NCI-H2196 treated with DMSO at 0.1 percent for 48 hours (cell line): ENCODE measurements around the gene SYCP3.
A peak's percentile ranks its signal among the peaks of the same experiment; 100 is the strongest.
"Not testable (repeated sequence)": the region's sequence is repeated elsewhere in the genome, so short reads cannot be mapped to it uniquely, and the experiment has no call there.

Experiments
- DNase-seq: peaks from one replicate; lab custom pipeline; 2025; ENCODE audit not compliant: unreplicated experiment; lab: John Stamatoyannopoulos, UW

SYCP3 gene

DNA sequence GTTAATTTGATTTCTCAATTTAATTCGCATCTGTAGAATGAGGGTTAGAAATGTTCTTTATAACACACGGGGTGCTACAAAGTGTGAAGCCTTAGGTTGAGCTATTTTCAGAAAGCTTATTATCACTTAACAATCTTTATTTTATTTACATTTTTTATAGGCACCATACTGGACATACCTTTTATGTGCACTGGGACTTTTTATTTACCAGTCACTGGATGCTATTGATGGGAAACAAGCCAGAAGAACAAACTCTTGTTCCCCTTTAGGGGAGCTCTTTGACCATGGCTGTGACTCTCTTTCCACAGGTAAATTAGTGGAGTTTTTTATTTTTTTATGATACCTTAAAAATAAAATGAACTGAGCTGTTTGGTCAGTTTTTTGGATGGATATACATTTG lies 25.3 kb downstream of the SYCP3 start:
- no peak for DNase-seq

DNA sequence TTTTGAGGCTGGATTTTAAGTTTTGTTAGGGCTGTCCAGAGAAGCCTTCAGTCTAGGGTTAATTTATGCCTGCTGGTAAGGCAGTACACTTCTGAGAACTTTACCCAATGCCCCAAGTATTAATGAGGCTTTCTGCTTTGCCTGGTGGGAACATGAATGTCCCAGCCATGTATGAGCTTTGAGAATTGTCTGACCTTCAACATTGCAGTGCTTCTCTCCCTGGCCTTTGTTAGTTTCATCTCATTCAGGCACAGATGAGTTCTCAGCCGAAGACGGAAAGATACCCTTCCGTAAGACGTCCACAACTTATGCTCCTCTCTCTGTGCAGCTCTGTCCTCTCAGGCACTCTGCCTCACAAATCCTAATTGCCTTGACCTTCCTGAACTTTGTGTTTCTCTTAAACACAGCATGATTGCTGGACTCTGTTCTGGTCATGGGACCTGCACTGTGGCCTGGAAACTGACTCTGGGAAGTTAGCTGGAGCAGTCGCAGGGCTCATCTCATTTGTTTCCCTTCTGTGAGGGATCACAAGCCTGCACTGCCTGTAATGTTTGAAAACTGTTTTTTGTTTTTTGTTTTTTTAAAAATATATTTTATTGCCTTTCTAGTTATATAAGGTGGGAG lies 26.1 kb downstream of the SYCP3 start:
- DNase-seq, result no peak

DNA sequence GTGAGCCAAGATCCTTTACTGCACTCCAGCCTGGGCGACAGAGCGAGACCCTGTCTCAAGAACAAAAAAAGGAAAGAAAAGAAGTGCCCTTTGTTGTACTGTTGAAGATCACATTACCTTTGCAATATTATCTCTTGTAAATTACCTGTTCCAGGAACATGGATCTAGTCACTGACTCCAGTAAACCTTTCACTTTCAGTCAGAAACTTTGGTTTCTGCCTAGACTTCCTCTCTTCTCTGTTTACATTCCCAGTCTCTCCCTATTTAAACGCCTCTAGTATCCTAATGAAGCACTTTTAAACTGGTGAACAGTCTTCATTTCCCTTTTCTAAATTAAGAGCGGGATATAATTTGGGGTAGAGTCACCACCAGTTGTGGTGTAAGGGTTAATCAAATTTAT lies 29.0 kb downstream of the SYCP3 start:
- no peak for DNase-seq

DNA sequence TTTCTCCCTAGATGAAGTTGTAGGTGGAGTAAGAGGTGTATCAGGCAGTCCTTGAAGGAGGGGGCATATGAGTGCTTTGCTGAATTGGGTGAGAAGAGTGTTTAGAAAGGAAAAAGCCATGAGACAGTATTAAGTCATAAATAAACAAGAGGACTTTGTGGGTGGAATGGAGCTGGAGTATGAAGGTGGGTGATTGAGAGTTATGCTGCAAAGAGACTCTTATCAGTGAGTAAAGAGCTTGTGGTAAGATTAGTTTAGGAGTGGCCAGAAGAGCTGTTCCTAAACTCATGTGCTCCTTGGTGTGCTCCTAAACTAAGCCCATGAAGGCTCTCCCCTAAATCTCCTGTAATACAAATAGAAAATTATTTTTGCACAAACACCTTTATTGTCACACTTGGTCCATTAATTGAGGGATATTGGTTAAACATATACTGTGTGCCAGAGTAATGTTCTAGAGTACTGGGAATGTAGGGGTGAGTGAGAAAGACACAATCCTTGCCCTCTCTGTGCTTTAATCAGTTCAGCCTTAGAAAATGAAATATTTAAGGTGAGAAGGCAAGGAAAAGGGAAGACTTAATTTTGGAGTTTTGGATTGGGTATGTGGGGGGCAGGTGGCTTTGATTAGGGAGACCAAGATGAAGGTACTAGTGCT lies 32.0 kb downstream of the SYCP3 start:
- DNase-seq, result no peak

DNA sequence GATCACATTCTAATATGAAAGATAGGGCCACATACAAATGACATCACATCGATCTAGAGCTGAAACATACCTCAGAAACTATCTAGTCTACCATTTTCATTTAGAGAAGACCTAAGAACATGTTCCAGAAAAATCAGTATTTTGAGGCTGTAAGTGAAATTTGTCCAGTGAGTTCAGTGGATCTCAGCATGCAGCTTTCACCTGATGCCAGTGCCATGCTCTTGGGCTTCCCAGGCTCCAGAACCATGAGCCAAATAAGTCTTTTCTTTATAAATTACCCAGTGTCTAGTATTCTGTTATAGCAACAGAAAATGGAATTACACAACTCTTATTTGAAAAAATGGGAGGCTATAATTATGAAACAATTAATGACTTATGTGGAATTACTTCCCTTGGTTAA lies 32.9 kb downstream of the SYCP3 start:
- no peak for DNase-seq

DNA sequence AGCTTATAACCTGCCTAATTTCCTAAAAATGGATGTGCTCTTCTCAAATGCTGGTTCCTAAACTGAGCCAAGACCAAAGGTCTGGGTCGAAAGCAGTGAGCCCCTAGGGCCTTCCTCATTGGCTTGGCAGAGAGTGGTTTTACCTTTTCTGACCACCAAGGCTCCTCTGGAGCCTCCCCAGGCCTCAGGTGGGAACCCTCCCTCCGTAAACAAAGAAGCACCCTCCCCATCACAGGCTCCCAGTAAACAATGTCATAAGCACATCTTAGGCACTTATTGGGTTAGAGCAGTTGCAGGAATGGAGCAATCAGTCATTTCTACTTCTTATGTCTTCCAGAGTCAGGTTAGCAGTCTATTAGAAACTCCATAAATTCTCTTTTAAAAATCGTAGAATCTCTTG lies 35.8 kb downstream of the SYCP3 start:
- no peak for DNase-seq

DNA sequence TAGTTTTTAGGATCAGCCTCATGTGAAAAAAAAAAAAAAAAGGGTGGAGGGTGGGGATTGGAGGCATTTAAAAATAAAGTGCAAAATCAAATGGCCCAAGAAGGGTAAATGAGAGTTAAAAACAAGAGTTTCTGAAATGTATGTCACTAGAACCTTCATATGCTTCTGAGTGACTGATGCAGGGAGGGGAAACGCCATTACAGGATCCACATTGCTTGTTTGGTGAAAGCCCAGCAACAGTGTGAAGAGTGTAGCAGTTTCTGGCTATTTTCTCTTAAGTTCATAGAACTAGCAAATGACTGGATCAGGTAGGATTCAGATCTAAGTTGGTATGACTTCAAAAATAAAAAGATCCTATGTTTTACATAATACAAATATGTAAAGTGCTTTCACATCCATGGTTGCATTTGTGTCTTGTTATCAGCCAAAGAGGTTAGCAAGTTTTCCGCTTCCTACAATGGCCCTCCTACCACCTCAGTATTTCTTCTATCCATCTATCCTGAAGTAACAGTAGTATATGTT lies 38.9 kb downstream of the SYCP3 start:
- DNase-seq, result no peak

DNA sequence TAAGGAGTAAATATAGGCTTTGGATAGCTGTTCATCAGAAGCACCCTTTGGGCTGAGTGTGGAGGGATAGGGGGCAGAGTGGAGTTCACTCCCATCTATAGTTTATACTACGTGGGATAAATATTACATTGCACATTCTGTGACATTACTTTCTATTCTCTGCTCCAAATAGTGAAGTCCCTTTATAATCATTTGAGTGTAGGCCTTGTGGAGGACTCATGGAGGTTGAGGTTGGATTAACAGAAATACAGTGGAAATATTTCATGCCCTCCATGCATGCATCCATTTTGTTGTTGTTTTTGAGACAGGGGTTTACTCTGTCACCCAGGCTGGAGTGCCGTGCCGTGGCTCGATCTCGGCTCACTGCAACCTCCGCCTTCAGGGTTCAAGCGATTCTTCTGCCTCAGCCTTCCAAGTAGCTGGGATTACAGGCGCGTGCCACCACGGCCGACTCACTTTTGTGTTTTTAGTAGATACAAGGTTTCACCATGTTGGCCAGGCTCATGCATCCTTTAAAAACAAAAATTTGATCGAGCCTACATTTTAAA lies 40.4 kb downstream of the SYCP3 start:
- DNase-seq, result no peak

DNA sequence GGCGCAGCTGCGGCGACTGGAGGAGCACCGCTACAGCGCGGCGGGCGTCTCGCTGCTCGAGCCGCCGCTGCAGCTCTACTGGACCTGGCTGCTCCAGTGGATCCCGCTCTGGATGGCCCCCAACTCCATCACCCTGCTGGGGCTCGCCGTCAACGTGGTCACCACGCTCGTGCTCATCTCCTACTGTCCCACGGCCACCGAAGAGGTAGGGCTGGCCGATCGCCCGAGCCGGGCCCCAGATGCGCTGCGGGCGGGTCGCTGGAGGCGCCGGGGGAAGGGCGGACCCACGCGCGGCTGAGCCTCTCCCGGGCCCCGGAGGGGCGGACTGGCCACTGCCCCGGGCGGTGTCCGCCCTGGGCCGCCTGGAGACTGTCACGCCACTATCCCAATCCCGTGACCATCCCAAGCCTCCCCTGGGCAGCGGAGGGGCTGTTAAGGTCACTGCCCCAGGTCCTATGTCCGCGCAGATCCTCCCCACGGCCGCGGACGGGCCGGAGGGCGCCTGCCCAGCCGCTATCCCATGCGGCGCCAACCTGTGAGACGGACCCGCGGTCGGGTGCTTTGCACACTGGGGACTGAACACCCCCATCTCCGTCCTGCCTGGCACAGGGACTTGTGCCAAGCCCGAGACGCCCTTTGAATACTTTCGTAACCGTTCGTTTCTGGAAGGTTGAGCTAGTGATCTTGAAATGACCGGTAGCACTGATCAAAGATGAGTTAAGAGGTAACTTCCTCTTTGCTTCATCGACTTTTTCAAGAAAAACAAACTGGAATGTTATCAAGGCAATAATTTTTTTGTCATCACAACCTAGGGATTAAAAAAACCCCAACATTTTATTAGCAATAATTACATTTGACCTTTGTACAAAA lies 41.1 kb downstream of the SYCP3 start:
- no peak for DNase-seq

DNA sequence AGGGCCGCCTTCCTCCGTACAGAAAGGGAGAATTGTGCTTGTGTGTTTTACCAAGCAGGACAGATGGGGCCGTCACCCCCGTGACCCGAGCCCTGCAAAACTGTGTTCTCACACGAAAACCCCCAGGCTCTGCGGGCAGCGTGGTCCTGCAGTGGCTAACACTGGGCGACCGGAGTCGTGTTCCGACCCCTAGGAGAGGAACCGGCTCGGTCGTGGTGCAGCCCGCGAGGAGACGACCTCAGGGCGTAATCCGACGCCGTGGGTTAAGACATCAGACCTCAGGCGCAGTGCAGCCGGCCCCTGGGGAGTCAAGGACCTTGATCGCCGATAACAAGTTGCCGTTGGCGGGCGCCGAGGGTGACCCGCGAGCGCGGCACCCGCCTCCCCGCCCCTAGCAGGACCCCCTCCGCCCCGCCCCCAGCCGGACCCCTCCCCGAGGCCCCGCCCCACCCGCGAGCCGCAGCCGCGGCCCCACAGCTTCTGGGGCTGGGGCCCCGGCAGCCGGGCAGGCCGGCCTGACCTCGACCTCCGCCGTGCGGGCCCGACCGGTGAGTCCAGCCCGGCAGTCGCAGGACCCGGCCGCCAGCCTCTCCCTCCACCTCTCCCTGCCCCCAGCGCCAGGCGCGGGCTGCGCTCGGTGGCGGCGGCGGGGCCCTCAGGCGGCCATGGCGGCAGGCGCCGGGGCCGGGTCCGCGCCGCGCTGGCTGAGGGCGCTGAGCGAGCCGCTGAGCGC lies 41.9 kb downstream of the SYCP3 start, which contains the start of gene CHPT1:
CHPT1 (plus strand) TSS at position 444 of the 733 bp plus-strand sequence; CDS start at position 666, 222 bp downstream.
- peak; percentile 42 for DNase-seq

DNA sequence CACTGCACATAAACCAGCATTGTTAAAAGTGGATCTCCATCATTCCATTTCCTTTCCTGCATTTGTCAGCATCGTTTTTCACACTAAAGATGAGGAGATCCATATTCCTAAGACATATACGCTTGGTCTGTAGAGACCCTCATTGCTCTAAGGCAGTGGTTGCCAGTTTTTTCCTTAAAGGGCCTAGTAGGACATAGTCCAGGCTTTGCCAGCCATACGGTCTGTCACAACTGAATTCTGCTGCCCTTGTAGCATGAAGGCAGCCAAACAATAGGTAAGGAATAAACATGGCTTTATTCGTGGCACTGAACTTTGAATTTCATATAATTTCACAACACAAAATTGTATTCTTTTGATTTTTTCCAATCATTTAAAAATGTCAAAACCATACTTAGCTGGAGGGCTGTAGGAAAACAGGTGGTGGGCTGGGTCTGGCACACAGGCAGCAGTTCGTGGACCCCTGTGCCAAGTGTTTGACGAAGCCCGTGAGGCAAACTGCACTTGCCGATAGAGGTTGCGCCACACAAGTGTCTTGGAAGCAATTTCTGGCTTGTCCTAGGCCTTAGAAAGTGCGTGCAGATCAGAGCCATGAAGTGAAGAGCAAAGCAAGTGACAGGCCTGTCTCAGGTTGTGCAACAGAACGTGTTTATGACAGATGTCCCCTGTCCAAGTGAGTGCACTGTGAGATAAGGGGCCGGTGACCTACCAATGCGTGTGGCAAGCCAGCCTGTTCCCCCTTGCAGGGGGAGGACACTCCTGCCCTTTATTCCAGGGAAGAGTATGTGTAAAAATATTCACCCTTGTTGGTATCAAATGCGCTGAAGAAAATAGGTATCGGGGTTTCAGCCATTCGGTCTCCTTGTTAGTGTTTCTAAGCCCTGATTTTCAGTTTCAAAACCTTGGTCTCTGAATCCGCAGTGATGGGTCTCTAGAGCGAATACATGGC lies 42.7 kb downstream of the SYCP3 start:
- no peak for DNase-seq

DNA sequence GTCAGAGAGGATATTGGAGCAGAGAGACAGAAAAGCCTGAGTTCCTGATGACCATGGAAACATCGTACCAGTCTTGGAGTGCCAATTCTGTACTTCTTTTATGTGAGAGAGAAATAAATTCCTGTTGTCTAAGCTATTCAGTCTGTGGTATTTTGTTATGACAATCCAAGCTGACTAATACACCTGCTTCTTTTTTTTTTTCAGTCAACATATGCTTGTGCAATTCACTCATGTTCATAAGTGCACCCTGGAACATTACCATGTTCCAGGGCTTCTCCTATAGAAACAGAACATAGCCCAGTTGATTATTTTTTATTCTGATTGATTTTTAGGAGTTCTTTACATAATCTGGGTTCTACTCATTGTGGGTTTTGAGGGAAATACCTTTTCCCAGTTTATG lies 43.6 kb downstream of the SYCP3 start:
- no peak for DNase-seq

DNA sequence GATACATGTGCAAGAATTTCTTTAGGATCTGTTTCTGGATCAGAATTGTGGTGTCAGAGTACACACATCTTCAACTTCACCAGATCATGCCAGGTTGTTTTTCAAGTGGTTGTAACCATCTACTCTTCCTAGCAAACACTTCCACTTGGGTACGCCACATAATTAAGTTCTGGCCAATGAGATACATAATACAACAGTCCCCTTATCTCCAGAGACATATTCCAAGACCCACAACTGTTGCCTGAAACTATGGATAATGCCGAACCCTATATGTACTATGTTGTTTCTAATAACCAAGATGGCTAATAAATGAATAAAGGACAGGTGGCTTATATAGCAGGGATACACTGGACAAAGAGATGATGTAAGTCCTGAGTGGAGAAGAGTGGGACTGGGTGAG lies 44.3 kb downstream of the SYCP3 start:
- no peak for DNase-seq

DNA sequence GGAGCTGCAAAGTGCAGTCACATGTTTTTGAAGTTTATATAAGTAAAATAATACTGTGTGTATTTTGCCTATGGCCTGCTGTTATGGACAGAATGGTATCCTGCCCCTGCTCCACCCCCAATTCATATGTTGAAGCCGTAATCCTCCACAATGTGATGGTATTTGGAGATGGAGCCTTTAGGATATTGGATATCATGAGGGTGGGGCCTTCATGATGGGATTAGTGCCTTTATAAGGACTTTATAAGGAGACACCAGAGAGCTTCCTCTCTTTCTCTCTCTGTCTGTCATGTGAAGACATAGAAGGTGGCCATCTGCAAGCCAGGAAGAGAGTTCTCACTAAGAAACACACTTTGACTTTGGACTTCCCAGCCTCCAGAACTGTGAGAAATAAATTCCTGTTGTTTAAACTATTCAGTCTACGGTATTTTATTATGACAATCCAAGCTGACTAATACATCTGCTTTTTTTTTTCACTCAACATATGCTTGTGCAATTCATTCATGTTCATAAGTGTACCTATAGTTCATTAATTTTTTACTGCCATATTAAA lies 44.9 kb downstream of the SYCP3 start:
- no peak for DNase-seq

DNA sequence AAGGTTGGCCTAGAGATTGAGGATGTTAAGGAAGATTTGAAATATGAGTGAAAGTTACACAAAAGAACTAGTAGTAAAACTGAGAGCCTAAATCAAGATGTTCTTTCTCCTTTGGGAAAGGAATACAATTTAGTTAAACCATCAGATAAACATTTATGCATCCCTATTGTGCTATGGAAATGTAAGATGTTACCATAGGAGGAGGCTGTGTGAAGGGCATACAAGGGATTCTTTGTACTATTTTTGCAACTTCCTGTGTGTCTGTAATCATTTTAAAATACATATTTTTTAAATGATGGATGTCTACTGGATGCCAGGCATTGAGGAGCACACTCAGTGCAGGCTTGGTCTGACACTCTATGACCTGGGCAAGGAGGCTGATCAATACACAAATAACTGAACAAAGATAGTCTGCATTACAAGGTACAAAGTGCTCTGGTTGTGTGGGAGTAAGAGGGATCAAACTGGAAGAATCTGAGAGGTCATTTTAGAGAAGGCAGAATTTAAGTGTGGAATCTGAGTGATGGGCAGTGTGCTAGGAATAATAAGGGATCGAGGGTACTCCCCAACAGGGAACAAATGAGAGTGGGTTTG lies 47.7 kb downstream of the SYCP3 start:
- no peak for DNase-seq

DNA sequence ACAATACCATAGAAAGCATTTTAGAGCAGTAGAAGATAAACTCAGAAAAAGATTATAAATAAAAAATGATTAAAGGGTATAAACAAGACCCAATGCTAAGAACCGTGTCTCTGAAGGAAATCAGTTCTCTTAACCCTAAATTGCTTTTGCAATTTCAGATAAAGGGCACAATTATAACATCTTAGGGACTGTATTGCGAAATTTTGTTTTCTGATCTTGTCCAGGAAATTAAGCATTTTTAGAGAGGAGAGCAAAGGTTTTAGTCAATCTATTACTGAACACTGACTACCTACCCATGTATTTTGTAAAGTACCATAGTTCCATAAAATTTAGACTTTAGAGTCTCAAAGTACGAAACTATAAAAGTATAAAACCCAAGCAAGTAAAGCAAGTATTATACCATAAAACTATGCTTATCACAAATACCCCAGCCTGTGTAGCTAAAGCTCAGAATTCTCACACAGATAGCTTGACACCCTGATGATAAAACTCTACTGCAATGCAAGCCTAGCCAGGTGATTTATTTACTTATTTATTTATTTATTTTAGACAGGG lies 48.6 kb downstream of the SYCP3 start:
- no peak for DNase-seq

DNA sequence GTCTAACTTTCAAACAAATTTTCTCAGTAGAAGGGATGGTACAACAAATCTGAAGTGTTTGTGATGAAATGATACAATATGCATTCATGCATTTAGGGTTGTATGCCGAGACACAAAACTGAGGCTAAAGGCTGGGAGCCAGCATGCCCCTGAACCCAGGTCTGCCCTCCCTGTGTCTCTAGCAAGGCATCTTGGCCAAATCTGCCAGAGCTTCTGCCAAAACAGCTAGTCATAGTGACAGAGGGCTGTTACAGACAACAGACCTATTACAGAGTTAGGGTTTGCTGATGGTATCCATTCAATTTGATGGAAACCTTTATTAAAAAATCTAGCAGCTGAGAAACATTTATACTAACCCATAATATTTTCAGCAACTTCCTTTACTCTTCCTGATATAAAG lies 53.1 kb downstream of the SYCP3 start:
- DNase-seq, result no peak

DNA sequence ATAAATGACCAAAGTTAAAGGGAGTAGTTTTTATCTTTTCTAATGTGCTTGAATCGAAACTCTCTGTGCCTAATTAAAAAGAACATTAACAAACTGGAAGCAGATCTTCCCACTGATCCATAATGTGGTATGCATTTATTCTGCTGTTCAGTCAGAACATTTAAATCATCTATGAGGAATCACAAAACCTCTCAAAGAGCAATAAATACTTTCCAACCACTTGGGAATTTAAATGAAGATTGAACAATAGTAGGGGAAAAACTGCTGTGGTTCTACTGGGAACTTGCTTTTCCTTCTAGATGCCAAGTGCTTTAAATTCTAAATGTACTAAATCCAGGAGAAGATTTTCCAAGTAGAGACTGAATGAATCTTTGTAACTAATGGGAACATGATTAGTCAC lies 54.2 kb downstream of the SYCP3 start:
- DNase-seq, result no peak

DNA sequence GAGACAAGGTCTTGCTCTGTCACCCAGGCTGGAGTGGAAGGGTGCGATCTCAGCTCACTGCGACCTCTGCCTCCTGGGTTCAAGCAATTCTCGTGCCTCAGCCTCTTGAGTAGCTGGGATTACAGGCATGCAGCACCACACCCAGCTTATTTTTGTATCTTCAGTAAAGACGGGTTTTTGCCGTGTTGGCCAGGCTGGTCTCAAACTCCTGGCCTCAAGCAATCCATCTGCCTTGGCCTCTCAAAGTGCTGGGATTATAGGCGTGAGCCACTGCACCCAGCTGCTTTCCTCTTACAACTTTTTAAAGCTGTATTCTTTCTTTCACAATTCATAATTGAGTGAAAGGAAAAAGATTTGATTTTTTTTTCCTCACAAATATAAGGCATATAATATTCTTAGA lies 57.6 kb downstream of the SYCP3 start:
- DNase-seq, result not testable (repeated sequence)
